HepG2 (cell line): ENCODE results near the gene C2CD3. TPM values are rescaled to one million over a fixed set of nuclear protein-coding genes. Genes with fewer than 3 reads are reported as not detected.
A peak's percentile ranks its signal among the peaks of the same experiment; 100 is the strongest.

Source experiments
- ATF6 ChIP-seq: sonication (generic); formaldehyde crosslinking; conservative IDR thresholded peaks from 2 replicates; pipeline ENCODE4 v1.4.0; 2020; ENCODE audit warnings: missing genetic modification reagents
- GABPA ChIP-seq, 2 experiments: IDR thresholded peaks; 2 replicates each; pipeline ENCODE4 v1.6.1; 2011 to 2016; ENCODE audit warnings: low read depth in 2 of 2, low read length in 1 of 2, missing biosample characterization in 1 of 2, missing genetic modification characterization in 1 of 2
- HOXA5 ChIP-seq: sonication (generic); formaldehyde crosslinking; IDR thresholded peaks from 2 replicates; pipeline ENCODE4 v1.4.0; 2020; ENCODE audit warnings: missing genetic modification reagents
- NR2F1 ChIP-seq, 2 experiments: fragments of 450-650 bp in 1 of 2; formaldehyde crosslinking in 1 of 2; IDR thresholded peaks; 2 replicates each; pipeline versions ENCODE4 v1.5.0 to v1.6.1; 2016 to 2020; ENCODE audit warnings: mild to moderate bottlenecking in 1 of 2, missing compliant biosample characterization in 1 of 2, missing genetic modification reagents in 1 of 2, moderate library complexity in 1 of 2
- POGZ ChIP-seq: sonication (generic); formaldehyde crosslinking; IDR thresholded peaks from 2 replicates; pipeline ENCODE4 v1.4.0; 2020; ENCODE audit warnings: mild to moderate bottlenecking, missing genetic modification reagents
- POLR2AphosphoS2 ChIP-seq: IDR thresholded peaks from 2 replicates; pipeline ENCODE4 v1.6.1; 2011; ENCODE audit warnings: low read depth, low read length, improper control_type of control experiment
- SMYD3 ChIP-seq: sonication (generic); formaldehyde crosslinking; IDR thresholded peaks from 2 replicates; pipeline ENCODE4 v1.8.1; 2023; ENCODE audit warnings: mild to moderate bottlenecking, missing genetic modification reagents
- TEAD2 ChIP-seq: sonication (generic); formaldehyde crosslinking; IDR thresholded peaks from 2 replicates; pipeline ENCODE4 v1.9.0; 2021; ENCODE audit warnings: missing genetic modification reagents
- TEF ChIP-seq: sonication (generic); formaldehyde crosslinking; IDR thresholded peaks from 2 replicates; pipeline ENCODE4 v1.5.0; 2020; ENCODE audit warnings: missing genetic modification reagents
- ZMAT3 ChIP-seq: sonication (generic); formaldehyde crosslinking; conservative IDR thresholded peaks from 2 replicates; pipeline ENCODE4 v1.7.0; 2021; ENCODE audit warnings: missing genetic modification reagents
- ZNF142 ChIP-seq: sonication (generic); formaldehyde crosslinking; IDR thresholded peaks from 2 replicates; pipeline ENCODE4 v1.4.0; 2020; ENCODE audit warnings: missing genetic modification reagents
- ZNF143 ChIP-seq: sonication (generic); formaldehyde crosslinking; IDR thresholded peaks from 2 replicates; pipeline ENCODE4 v1.4.0; 2020; ENCODE audit warnings: missing genetic modification reagents
- ZNF235 ChIP-seq: sonication (generic); formaldehyde crosslinking; IDR thresholded peaks from 2 replicates; pipeline ENCODE4 v1.8.1; 2023; ENCODE audit warnings: mild to moderate bottlenecking, missing genetic modification reagents, borderline replicate concordance
- ZNF670 ChIP-seq: sonication (generic); formaldehyde crosslinking; IDR thresholded peaks from 2 replicates; pipeline ENCODE4 v1.8.0; 2022; ENCODE audit warnings: mild to moderate bottlenecking, missing genetic modification reagents, borderline replicate concordance
- ZNF672 ChIP-seq: sonication (generic); formaldehyde crosslinking; IDR thresholded peaks from 2 replicates; pipeline ENCODE4 v1.8.1; 2022; ENCODE audit warnings: missing genetic modification reagents
- ZUFSP ChIP-seq: sonication (generic); formaldehyde crosslinking; IDR thresholded peaks from 2 replicates; pipeline ENCODE4 v1.9.0; 2021; ENCODE audit warnings: missing genetic modification reagents, mild to moderate bottlenecking, borderline replicate concordance
- polyA plus RNA-seq, 8 experiments: library from polyadenylated mRNA; depleted of rRNA in 3 of 8; stranded (reverse) in 7 of 8; unstranded in 1 of 8; fragments of >200 nt; fragmentation: Illumina TruSeq in 4 of 8; extraction: Trizol in 4 of 8; gene quantifications; 2 replicates each; pipeline versions ENCODE4 v1.2.1 to v1.2.3, GENCODE V29; 2011 to 2016; ENCODE audit warnings: low read depth in 4 of 8, missing spikeins in 1 of 8, mixed read lengths in 1 of 8; ENCODE audit not compliant: insufficient read depth in 1 of 8
- total RNA-seq, 5 experiments: library from RNA; depleted of rRNA; stranded (reverse); fragments of >200 nt; fragmentation: Illumina TruSeq; extraction: Trizol; gene quantifications; 2 replicates each; pipeline ENCODE4 v1.2.3, GENCODE V29; 2016; ENCODE audit warnings: low read depth in 1 of 5

Gene C2CD3
- total and polyA plus RNA-seq, 2 of the 13 experiments (the other 11 are each of a cell fraction or from before 2014, with no cell fraction given): 5.5 to 6.4 TPM

- TF ChIP-seq ZNF142 (CRISPR knock-in tag): no peak
- TF ChIP-seq NR2F1 (CRISPR knock-in tag; IDR thresholded peaks at IDR 0.05): no peak
- no peak for TF ChIP-seq GABPA (IDR thresholded peaks at IDR 0.05; ENCODE audit: low read depth, low read length)
- no peak for TF ChIP-seq GABPA (CRISPR knock-in tag; IDR thresholded peaks at IDR 0.05; ENCODE audit: low read depth)
- TF ChIP-seq HOXA5 (CRISPR knock-in tag): peak; percentile 72; the same call in 1 of the 2 replicates
- peak; percentile 82; the same call in 1 of the 2 replicates for TF ChIP-seq ZNF670 (CRISPR knock-in tag)
- TF ChIP-seq SMYD3 (CRISPR knock-in tag): no peak
- no peak for TF ChIP-seq ZNF143 (CRISPR knock-in tag)
- TF ChIP-seq ZNF235 (CRISPR knock-in tag): no peak
- TF ChIP-seq ZUFSP (CRISPR knock-in tag): no peak
- no peak for TF ChIP-seq ZNF672
- no peak for TF ChIP-seq ATF6 (CRISPR knock-in tag)
- TF ChIP-seq ZMAT3 (CRISPR knock-in tag): no peak
- no peak for TF ChIP-seq TEF (CRISPR knock-in tag)
- no peak for TF ChIP-seq POLR2AphosphoS2
- TF ChIP-seq POGZ (CRISPR knock-in tag): no peak
- TF ChIP-seq TEAD2 (CRISPR knock-in tag): no peak
These were observed 152.3 kb downstream of the C2CD3 start (continued) for GRCh38 chr11:74018331-74019005.
